Measurements from ENCODE around the gene UBR3. TPM values are rescaled to one million over a fixed set of nuclear protein-coding genes. Genes with fewer than 3 reads are reported as not detected.
"Not testable (repeated sequence)": the region's sequence is repeated elsewhere in the genome, so short reads cannot be mapped to it uniquely, and the experiment has no call there.

The UBR3 gene
- total RNA-seq, 2 donors from 2014 or later: 42.7 to 54.1 TPM

GRCh38 chr2:169806586-169806985 is 20.7 kb upstream of the UBR3 start:
- DNase-seq (ENCODE audit: low spot score): no peak
- no peaks in the 10 kb centered on the region for H3K4me1 Mint-ChIP-seq (ENCODE audit: low read depth in 2 of 2)
- H3K27me3 Mint-ChIP-seq: no peaks in the 10 kb centered on the region
- H3K27ac Mint-ChIP-seq: no peak overlapping the region
- H3K9me3 Mint-ChIP-seq: no peaks in the 10 kb centered on the region
- ATAC-seq: no peak
- peaks cover 26% of the 10 kb centered on the region for H3K36me3 Mint-ChIP-seq
- H3K4me3 Mint-ChIP-seq: no peak overlapping the region

- Mint-ChIP-seq H3K27me3 (no peaks in the 10 kb centered on the region), H3K27ac (no peak overlapping the region), H3K4me3 (no peak overlapping the region), H3K36me3 (peaks cover 26% of the 10 kb centered on the region), H3K9me3 (no peaks in the 10 kb centered on the region), H3K4me1 (ENCODE audit: low read depth in 2 of 2) (no peaks in the 10 kb centered on the region)
- ATAC-seq (no peak), DNase-seq (ENCODE audit: low spot score) (no peak)
Observed at GRCh38 chr2:169808221-169808620, 19.0 kb upstream of the UBR3 start.

DNA sequence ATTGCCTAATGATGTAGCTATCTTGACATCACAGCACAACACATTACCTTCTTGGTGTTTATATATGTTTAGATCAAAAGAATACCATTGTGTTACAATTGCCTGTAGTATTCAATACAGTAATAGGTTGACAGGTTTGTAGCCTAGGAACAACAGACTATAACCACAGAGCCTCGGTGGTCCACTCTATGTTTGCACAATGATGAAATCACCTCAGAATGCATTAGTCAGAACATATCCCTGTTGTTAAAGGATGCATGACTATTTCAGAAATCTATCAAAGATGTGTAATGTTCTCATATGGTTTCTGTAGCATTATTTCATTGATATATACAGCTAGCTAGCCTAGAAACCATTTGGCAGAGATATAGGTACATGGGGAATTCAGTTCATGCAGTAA is 11.4 kb upstream of the UBR3 start:
- H3K4me3 Mint-ChIP-seq: no peak overlapping the region
- peak in 1 of 2 donors; percentile 72 for ATAC-seq

DNA sequence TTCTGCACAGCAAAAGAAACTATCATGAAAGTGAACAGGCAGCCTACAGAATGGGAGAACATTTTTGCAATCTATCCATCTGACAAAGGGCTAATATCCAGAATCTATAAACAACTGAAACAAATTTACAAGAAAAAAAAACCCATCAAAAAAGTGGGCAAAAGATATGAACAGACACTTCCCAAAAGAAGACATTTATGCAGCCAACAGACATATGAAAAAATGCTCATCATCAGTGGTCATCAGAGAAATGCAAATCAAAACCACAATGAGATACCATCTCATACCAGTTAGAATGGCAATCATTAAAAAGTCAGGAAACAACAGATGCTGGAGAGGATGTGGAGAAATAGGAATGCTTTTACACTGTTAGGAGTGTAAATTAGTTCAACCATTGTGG is 10.3 kb upstream of the UBR3 start:
- H3K27ac Mint-ChIP-seq; H3K4me3 Mint-ChIP-seq; DNase-seq (ENCODE audit: low spot score); H3K9me3 Mint-ChIP-seq; ATAC-seq; H3K27me3 Mint-ChIP-seq: not testable (repeated sequence)
- Mint-ChIP-seq H3K4me1 (ENCODE audit: low read depth in 2 of 2) (peaks cover 15 to 17% of the 10 kb centered on the region in 2 donors), H3K36me3 (peaks cover 34% of the 10 kb centered on the region)

More for the DNA sequence above, 11.4 kb upstream of the UBR3 start:
- Mint-ChIP-seq H3K9me3 (no peaks in the 10 kb centered on the region), H3K27ac (no peak overlapping the region), H3K36me3 (peaks cover 31% of the 10 kb centered on the region), H3K27me3 (no peaks in the 10 kb centered on the region), H3K4me1 (ENCODE audit: low read depth in 2 of 2) (peaks cover 6 to 10% of the 10 kb centered on the region in 2 donors)
- no peak for DNase-seq (ENCODE audit: low spot score)

DNA sequence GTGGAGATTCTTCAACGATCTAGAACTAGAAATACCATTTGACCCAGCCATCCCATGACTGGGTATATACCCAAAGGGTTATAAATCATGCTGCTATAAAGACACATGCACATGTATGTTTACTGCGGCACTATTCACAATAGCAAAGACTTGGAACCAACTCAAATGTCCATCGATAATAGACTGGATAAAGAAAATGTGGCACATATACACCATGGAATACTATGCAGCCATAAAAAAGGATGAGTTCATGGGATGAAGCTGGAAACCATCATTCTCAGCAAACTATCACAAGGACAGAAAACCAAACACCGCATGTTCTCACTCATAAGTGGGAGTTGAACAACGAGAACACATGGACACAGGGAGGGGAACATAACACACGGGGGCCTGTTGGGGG is 9.9 kb upstream of the UBR3 start:
- H3K4me3 Mint-ChIP-seq; H3K27ac Mint-ChIP-seq; H3K27me3 Mint-ChIP-seq; DNase-seq (ENCODE audit: low spot score); H3K9me3 Mint-ChIP-seq; ATAC-seq: not testable (repeated sequence)
- peaks cover 15 to 17% of the 10 kb centered on the region in 2 donors for H3K4me1 Mint-ChIP-seq (ENCODE audit: low read depth in 2 of 2)
- H3K36me3 Mint-ChIP-seq: peaks cover 34% of the 10 kb centered on the region

DNA sequence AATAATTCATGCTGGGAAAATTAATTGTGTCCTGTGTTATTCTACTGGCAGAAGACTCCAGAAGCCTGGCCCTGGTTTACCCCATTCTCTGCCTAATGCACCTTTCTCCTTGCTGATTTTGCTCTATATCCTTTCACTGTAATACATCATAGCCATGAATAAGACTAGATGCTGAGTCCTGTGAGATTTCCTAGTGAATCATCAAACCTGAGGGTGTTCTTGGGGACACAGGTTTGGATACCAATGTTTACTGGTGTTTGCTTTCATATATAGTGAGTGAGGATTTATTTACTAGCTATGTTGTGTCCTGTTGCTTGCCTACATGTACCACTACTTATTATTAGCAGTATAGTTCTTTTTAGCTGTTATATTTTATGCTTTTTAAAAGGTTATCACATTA is 9.0 kb upstream of the UBR3 start:
- ATAC-seq: no peak
- Mint-ChIP-seq H3K4me1 (ENCODE audit: low read depth in 2 of 2) (peaks cover 23 to 25% of the 10 kb centered on the region in 2 donors), H3K27ac (no peak overlapping the region), H3K9me3 (no peaks in the 10 kb centered on the region), H3K27me3 (no peaks in the 10 kb centered on the region), H3K4me3 (no peak overlapping the region), H3K36me3 (peaks cover 34% of the 10 kb centered on the region)
- no peak for DNase-seq (ENCODE audit: low spot score)

GRCh38 chr2:169819106-169819505 is 8.1 kb upstream of the UBR3 start:
- peaks cover 34% of the 10 kb centered on the region for H3K36me3 Mint-ChIP-seq
- no peaks in the 10 kb centered on the region for H3K27me3 Mint-ChIP-seq
- no peak for DNase-seq (ENCODE audit: low spot score)
- no peaks in the 10 kb centered on the region for H3K9me3 Mint-ChIP-seq
- no peak for ATAC-seq
- H3K27ac Mint-ChIP-seq: no peak overlapping the region
- no peak overlapping the region for H3K4me3 Mint-ChIP-seq
- H3K4me1 Mint-ChIP-seq (ENCODE audit: low read depth in 2 of 2): peaks cover 31 to 33% of the 10 kb centered on the region in 2 donors

DNA sequence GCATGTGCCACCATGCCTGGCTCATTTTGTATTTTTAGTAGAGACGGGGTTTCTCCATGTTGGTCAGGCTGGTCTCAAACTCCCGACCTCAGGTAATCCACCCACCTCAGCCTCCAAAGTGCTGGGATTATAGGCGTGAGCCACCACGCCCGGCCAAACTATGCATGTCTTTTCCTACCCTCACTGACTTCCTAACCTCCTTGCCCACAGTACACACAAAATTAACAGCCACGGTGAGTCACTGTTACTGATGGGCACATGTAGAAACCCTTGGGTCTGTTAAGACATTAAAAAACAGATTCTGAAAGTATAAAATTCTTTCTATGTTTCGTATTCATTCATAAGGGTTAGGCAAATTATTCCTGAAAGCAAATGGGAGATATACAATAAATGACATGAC is 7.2 kb upstream of the UBR3 start:
- H3K4me3 Mint-ChIP-seq: peak overlapping the region; percentile 25
- not testable (repeated sequence) for DNase-seq (ENCODE audit: low spot score); H3K9me3 Mint-ChIP-seq; H3K27me3 Mint-ChIP-seq
- peak overlapping the region in 1 of 2 donors; percentile 46 for H3K27ac Mint-ChIP-seq
- peak in 1 of 2 donors; percentile 25 for ATAC-seq
- H3K4me1 Mint-ChIP-seq (ENCODE audit: low read depth in 2 of 2): peaks cover 36 to 38% of the 10 kb centered on the region in 2 donors
- H3K36me3 Mint-ChIP-seq: peaks cover 34% of the 10 kb centered on the region

DNA sequence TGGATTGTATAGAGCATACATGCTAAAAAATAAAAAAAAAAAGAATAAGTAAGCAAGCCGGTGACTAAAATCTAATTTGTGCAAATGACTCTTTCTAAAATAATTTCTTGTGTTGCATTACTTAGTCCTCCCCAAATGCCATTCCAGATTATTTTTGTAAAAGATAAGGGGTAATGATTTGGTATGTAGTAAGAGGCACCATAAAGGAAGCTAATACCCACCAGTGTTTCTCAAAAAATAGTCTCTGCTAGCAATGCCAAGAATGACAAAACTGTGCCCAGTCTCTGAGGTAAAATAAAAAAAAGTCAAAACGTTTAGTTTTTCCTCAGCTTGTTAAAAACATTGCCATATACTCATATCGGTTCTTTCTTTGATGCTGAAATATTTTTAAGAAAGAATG is 5.2 kb upstream of the UBR3 start:
- no peak for DNase-seq (ENCODE audit: low spot score)
- Mint-ChIP-seq H3K4me1 (ENCODE audit: low read depth in 2 of 2) (peaks cover 41% of the 10 kb centered on the region in 2 donors), H3K27me3 (no peaks in the 10 kb centered on the region), H3K36me3 (peaks cover 23% of the 10 kb centered on the region), H3K9me3 (no peaks in the 10 kb centered on the region), H3K4me3 (no peak overlapping the region), H3K27ac (no peak overlapping the region)
- ATAC-seq: no peak

- Mint-ChIP-seq H3K9me3 (no peaks in the 10 kb centered on the region), H3K27ac (no peak overlapping the region), H3K36me3 (peaks cover 17% of the 10 kb centered on the region), H3K4me1 (ENCODE audit: low read depth in 2 of 2) (peaks cover 39 to 41% of the 10 kb centered on the region in 2 donors), H3K27me3 (no peaks in the 10 kb centered on the region), H3K4me3 (peak overlapping the region; percentile 82)
- ATAC-seq: no peak
- DNase-seq (ENCODE audit: low spot score): no peak
Observed at GRCh38 chr2:169822785-169823392, 4.4 kb upstream of the UBR3 start.

DNA sequence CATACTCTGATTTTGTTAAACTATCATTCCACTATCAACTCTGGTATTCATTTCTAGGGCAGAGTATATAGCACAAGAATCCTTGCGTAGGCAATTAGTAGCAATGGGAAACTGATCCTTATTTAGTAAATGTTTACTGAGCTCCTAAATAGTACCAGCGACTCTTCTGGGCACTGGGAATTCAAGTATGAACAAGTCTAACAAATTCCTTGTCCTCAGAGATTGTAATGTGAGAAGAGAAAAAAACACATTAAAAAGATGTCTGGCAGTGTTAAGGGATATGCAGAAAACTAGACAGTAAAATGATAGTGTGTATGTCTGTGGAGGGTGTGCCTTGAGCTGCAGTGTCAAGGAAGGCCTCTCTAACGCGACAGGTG is 3.3 kb upstream of the UBR3 start:
- Mint-ChIP-seq H3K27me3 (no peaks in the 10 kb centered on the region), H3K27ac (peak overlapping the region; percentile 38 to 88), H3K9me3 (no peaks in the 10 kb centered on the region), H3K4me3 (peak overlapping the region; percentile 82), H3K36me3 (peaks cover 11% of the 10 kb centered on the region), H3K4me1 (ENCODE audit: low read depth in 2 of 2) (peaks cover 49 to 51% of the 10 kb centered on the region in 2 donors)
- no peak for DNase-seq (ENCODE audit: low spot score)
- no peak for ATAC-seq

- H3K9me3 Mint-ChIP-seq: no peaks in the 10 kb centered on the region
- ATAC-seq (peak; percentile 80 to 87), DNase-seq (ENCODE audit: low spot score) (peak; percentile 84)
- H3K27me3 Mint-ChIP-seq: no peaks in the 10 kb centered on the region
- H3K4me3 Mint-ChIP-seq: peak within 1 kb of the TSS; percentile 82
- H3K4me1 Mint-ChIP-seq (ENCODE audit: low read depth in 2 of 2): peaks cover 51 to 55% of the 10 kb centered on the region in 2 donors
- peak within 1 kb of the TSS; percentile 38 to 88 for H3K27ac Mint-ChIP-seq
- H3K36me3 Mint-ChIP-seq: peaks cover 11% of the 10 kb centered on the region
Observed at GRCh38 chr2:169824373-169825333, 2.6 kb upstream of the UBR3 start, which contains the start of gene METTL5. Gene METTL5 (minus strand): TSS chr2:169824905. CDS start chr2:169824597, 308 bp downstream.

DNA sequence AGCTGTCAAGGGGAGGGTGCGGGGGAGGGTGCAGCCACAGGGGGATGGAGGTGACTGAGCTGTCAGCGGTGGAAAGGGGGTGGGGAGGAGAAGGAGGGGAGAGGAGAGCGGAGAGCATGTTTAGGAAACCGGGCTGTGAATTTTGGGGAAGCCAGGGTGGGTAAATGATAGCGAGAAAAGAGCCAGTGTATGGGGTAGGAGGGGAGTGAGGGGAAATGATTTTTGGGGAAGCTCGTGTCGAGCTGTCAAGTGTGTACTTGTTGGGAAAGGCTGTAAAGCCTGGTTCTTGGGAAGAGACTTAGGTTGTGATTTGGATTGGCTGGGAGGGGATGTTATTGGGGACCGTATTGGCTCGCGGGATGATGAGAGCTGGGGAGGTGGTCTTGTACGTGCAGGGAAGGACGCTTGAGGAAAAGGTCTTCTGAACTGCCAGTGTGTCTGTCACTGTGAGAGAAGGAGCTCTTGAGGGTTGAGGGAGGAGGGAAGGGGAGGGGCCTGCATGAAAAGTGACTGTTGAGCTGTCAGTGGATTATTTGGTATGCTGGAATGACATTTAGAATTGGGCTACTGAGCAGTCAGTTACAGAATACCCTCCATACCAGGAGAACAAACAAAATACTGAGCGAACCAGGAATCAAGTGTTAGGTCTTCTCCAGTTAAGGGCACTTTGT is 1.0 kb downstream of the UBR3 start:
- no peaks in the 10 kb centered on the region for H3K9me3 Mint-ChIP-seq
- H3K27me3 Mint-ChIP-seq: no peaks in the 10 kb centered on the region
- H3K4me1 Mint-ChIP-seq (ENCODE audit: low read depth in 2 of 2): peaks cover 46 to 47% of the 10 kb centered on the region in 2 donors
- H3K27ac Mint-ChIP-seq: peak overlapping the region; percentile 82 to 93
- DNase-seq (ENCODE audit: low spot score): peak; percentile 63
- no peaks in the 10 kb centered on the region for H3K36me3 Mint-ChIP-seq
- peak overlapping the region; percentile 99 for H3K4me3 Mint-ChIP-seq
- no peak for ATAC-seq
